Measurements from ENCODE around the gene DDX11.
"Not testable (repeated sequence)": the region's sequence is repeated elsewhere in the genome, so short reads cannot be mapped to it uniquely, and the experiment has no call there.

Gene DDX11

GRCh38 chr12:31127209-31127848 lies 53.7 kb downstream of the DDX11 start:
- DNase-seq, result not testable (repeated sequence)

GRCh38 chr12:31136581-31136980 lies 62.9 kb downstream of the DDX11 start:
- DNase-seq, result not testable (repeated sequence)

- DNase-seq, result peak; percentile 16
Observed at GRCh38 chr12:31144768-31145167, 71.1 kb downstream of the DDX11 start.

- DNase-seq, result not testable (repeated sequence)
Observed at GRCh38 chr12:31145296-31145695, 71.6 kb downstream of the DDX11 start.

- not testable (repeated sequence) for DNase-seq
Observed at GRCh38 chr12:31147415-31147814, 73.8 kb downstream of the DDX11 start.

- not testable (repeated sequence) for DNase-seq
Observed at GRCh38 chr12:31150766-31151165, 77.1 kb downstream of the DDX11 start.

All from NCI-H82 (cell line).